Measurements from ENCODE around the gene FBXO31.
A peak's percentile ranks its signal among the peaks of the same experiment; 100 is the strongest.
"Not testable (repeated sequence)": the region's sequence is repeated elsewhere in the genome, so short reads cannot be mapped to it uniquely, and the experiment has no call there.

The FBXO31 gene

DNA sequence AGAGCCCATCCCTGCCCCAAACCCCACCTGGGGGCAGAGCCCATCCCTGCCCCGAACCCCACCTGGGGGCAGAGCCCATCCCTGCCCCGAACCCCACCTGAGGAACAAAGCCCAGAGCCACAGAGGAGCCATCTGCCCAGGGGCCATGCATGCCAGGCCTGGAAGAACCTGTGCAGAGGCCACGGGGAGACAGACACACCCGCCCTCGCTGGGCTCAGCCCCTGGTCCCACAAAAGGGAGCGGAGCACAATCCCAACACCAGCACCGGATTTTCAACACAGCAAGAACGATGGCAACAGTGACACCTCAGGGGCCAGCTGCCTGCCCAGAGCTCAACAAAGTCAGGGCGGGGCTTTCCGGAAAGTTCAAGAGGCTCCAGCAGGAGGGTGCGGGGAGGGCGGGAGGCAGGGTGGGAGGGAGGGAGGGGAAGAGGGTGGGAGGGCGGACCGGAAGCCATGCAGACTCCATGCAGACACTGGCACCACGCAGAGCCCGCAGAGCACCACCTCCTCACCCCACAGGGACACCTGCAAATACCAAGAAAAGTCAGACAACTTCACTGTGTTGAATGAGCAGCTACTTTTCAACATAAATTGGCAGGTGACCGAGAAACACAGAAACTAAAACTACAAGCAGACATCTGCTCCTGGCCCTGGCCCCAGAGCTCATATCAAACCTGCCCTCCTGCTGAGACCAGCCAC, 38.5 kb downstream of the FBXO31 start:
- DNase-seq (ENCODE audit: low read depth in 2 of 3, low spot score in 2 of 3), result peak in 1 of 3 experiments; percentile 24

DNA sequence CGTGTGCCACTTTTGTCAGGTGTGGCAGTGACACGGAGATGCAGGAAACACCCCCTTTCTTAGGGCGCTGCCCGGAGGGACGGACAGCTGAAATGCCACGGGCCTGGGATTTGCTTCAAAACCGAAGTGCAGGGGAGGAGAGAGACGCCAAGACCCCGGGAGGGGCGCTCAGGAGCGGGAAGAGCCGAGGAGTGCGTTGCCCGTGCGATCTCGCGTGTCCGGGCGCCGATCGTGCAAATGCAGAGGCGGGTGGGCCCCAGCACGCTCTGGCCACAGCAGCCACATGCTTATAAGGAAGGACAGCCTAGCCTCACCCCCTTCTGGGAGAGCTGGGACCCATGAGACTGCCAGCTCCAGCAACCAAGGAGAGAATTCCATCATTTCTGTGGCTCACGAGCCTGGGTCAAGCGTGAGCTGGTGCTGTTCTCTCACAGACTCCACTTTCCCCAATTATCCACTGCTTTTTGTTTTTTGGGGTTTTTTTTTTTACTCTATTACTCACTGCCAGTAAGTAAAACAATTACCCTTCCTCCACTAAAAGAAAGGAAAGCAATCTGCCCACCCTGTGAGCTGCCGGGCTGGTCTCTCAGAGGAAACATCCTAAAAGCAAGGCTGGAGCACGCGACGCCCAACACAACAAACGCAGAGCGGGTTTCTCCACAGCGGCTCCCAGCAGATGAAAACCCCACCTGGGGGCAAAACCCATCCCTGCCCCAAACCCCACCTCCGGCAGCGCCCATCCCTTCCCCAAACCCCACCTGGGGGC, 39.2 kb downstream of the FBXO31 start:
- DNase-seq (ENCODE audit: low read depth in 2 of 3, low spot score in 2 of 3), result no peak

DNA sequence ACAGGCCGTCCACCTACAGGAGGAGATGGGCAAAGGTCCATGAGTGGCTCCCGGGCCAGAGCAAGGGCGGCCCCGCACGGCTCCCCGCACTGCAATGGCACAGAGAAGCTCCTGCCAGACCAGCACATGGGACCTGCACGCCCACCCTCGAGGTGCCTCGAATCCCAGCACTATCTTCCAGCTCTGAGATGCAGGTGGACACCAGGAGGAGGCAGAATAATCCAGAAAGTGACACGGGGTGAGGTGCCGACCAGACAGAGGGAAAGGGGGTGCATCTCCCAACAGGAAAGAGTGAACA, 39.9 kb downstream of the FBXO31 start:
- no peak for DNase-seq (ENCODE audit: low read depth in 2 of 3, low spot score in 2 of 3)

DNA sequence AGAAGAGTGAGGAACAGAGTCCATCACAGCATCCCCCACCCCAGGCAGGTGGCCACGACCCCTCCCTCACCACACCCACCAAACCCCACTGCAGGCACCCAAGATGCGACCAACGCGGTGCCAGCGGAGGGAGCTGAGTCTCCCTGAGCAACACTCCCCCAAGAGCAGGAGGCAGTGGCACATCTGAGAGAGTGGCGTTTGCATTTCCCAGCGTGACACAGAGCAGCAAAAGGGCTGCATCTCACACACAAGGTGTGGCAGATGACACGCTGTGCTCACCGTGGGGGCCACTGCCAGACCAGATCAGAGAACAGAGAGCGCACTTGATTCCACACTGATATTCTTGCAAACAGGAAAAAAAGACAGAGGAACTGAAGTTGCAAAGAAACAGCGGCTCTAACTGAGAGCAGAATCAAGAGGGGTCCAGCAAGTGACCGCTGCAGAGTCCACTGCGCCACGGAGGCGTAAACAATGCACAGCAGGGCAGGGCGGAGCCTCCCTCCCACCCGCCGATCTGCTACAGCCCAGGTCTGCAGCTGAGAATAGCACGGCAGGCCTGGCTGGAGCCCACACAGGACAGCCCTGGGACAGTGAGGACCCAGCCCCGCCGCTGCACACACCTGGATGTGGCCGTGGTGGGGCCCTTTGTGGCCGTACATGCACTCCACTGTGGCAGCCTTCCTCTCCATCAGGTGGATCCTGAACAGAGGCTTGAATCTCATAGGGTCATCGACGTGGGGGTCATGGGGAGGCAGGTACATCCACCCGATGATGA, 40.4 kb downstream of the FBXO31 start:
- no peak for DNase-seq (ENCODE audit: low read depth in 2 of 3, low spot score in 2 of 3)

DNA sequence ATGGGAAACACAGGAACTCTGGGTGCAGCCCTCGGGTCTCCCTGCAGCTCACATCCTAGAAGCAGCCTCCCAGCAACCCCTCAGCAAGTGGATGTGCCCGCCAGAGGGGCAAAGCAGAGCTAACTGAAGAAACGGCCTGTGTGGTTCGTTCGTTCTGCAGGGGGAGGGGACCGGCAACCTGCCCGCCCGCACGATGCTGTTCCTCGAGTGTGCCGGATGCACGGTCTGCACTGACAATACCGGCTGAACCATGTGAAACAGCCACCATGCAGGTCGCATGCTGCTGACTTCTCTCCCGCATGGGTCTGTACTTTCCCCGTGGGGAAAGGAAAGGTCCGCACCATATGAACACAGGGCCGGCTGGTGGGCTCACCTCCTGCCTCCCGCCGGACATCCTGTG, 41.1 kb downstream of the FBXO31 start:
- DNase-seq (ENCODE audit: low read depth in 2 of 3, low spot score in 2 of 3), result no peak

DNA sequence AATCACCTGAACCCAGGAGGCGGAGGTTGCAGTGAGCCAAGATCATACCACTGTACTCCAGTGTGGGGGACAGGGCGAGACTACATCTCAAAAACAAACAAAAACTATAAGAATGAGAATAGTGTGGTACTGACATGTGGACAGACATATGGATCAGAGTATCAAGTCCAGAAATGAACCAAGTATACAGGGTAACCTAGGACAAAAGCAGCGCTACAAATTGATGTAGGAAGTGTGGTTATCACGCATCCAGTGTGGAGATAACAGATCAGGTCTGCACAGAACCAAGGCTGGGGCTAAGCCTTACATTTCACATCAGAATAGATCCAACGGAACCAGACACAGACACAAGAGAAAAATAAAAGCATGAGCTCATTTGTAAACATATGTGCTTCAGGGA, 43.4 kb downstream of the FBXO31 start:
- no peak for DNase-seq (ENCODE audit: low read depth in 2 of 3, low spot score in 2 of 3)

DNA sequence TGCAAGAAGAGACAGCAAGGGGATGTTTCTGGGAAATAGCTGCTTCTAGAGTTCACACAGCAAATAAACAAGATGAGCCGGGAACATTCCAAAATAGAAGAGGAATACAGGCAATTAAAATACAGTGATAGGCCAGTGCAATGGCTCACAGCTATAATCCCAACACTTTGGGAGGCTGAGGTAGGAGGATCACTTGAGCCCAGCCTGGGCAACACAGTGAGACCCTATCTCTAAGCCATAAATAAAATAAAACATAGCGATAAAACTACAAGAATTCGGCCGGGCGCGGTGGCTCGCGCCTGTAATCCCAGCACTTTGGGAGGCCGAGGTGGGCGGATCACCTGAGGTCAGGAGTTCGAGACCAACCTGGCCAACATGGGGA, 43.9 kb downstream of the FBXO31 start:
- not testable (repeated sequence) for DNase-seq (ENCODE audit: low read depth in 2 of 3, low spot score in 2 of 3)

DNA sequence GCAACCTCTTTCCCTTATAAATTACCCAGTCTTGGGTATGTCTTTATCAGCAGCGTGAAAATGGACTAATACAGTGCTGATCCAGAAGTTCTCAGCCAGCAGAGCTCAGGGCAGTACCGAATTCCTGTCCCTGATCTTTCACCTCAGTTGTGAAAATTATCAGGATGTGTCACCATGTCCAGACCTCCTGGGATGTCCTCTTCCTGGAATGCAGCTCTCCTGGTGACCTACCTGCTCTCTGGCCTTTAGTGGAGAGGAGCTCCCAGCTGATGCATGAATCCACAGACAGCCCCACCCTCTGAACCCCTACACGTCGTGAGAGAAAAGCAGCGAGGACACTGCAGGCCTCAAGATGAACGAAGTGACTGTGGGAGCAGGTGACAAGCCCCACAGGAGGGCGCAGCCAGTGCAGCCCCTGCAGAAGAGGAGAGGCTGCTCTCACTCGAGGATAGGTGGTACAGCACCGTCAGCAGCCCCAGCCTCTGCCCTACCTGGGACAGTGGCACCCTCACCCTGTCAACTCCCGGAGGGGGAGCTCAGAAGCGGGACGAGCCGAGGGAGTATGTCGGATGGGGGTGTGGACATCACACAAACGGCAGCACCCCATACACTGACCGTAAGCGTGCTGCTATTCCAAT, 44.4 kb downstream of the FBXO31 start:
- DNase-seq (ENCODE audit: low read depth in 2 of 3, low spot score in 2 of 3), result no peak

DNA sequence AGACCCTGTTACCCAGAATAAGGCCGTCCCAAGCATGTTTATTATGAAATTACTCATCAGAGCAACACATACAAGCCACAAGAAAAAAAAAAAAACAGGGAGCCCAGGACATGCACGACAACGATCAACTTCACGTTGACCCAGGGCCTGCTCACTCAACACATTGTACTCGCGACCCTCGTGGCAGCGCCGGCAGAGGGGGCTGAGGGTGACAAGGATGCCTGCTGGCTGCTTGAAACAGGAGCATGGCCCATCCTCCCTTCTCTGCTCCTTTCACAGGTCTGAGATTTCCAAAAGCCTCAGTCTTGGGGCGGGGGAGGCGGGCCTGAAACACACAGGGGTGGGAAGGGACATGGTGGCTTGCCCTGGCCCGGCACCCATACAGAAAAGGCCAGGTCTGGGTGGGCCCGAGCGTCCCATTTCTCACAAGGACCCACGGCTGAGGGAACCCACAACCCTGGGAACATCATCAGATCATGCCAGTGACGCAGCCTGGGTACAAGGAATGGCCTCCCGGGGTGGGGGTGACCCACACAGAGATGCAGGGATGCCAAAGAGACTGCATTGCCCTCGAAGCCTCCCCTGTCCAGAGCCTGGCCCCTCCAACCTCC, 45.3 kb downstream of the FBXO31 start:
- no peak for DNase-seq (ENCODE audit: low read depth in 2 of 3, low spot score in 2 of 3)

DNA sequence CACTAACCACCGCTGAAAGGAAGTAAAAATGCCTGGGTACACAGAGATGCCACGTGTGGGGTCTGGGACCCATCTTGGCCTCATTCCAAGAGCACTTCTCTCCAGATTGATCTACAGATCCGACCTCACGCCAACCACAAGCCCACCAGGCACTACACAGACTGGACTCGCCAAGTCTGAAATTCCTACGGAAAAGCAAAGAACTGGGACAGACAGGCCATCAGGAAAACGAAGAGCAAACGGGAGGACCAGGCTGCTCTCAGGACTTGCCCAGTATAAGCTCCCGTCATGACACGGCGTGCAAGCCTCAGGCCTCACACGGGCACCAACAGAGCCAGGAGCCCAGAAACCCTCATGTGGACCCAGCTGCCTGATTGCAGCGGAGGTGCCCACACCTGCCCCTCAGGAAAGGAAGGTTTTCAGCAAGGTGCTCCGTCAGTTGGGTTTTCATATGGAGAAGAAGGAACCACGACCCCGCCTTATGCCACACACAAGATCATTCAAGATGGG, 46.3 kb downstream of the FBXO31 start:
- DNase-seq (ENCODE audit: low read depth in 2 of 3, low spot score in 2 of 3), result no peak

DNA sequence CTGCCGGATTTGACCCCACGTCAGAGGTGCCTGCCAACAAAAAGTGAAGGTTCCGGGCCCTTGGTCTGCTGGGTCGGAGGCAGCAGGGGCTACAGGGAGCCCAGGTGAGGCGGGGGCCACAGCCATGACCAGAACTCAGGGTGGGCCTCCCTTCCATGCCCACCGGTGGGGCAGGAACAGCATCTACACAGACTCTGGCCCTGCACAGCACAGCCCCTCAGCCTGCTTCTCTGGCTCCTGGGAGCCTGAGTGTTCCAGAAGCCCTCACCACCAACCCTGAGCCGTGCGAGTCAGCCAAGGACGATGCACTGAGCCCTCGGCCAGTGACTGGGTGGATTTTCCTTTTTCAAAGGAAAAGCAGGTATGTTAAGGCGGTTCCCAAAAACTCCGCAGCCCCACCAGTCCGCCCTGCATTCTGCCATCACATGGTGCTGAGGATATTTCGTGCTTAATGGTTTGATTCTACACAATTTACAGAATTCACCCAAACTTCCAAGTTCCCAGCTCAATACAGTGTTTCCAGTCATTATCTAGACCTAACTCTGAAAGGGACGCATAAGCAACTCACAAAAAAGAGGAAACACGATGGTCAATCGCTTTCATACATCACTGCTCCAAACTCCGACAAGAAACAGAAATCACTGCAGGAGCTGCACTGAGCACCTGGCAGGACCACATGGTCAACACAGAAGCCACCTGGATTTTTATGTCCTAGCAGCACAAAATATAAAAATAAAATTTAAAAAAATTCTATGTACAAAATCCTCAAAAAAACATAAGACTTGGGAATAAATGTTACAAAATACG, 46.9 kb downstream of the FBXO31 start:
- no peak for DNase-seq (ENCODE audit: low read depth in 2 of 3, low spot score in 2 of 3)

DNA sequence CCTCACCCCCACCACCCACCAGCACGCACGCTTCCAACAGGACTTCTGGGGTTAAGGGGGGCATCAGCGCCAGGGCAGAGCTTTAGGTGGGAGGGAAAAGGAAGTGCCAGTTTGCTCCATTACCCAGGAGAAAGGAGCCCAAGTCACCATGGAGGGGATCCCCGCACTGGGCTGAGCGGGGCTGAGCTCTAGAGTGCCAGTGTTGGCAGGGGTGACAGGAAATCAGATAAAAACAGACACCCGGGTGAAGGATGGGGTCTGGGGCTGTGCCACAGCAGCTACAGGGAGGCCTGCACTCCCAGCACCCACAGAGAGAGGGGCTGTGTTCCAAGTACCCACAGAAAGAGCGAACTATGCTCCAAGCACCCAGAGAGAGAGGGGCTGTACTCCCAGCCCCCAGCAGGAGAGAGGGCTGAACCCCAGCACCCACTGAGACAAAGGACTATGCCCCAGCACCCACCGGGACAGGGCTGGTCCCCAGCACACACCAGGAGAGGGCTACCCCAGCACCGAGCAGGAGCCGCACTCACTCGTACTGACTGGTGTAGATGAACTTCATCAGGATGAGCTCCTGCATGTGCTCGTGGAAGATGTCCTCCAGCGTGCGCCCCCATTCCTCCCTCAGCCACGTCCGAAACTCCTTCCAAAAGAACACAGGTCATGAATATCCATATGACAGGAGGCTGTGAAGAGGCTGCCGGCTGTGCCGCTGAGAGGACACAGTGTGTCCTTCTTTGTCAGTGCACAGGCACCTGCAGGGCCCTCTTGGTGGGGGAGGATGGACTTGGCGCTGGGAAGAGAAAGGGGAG, 47.7 kb downstream of the FBXO31 start:
- DNase-seq (ENCODE audit: low read depth in 2 of 3, low spot score in 2 of 3), result no peak

DNA sequence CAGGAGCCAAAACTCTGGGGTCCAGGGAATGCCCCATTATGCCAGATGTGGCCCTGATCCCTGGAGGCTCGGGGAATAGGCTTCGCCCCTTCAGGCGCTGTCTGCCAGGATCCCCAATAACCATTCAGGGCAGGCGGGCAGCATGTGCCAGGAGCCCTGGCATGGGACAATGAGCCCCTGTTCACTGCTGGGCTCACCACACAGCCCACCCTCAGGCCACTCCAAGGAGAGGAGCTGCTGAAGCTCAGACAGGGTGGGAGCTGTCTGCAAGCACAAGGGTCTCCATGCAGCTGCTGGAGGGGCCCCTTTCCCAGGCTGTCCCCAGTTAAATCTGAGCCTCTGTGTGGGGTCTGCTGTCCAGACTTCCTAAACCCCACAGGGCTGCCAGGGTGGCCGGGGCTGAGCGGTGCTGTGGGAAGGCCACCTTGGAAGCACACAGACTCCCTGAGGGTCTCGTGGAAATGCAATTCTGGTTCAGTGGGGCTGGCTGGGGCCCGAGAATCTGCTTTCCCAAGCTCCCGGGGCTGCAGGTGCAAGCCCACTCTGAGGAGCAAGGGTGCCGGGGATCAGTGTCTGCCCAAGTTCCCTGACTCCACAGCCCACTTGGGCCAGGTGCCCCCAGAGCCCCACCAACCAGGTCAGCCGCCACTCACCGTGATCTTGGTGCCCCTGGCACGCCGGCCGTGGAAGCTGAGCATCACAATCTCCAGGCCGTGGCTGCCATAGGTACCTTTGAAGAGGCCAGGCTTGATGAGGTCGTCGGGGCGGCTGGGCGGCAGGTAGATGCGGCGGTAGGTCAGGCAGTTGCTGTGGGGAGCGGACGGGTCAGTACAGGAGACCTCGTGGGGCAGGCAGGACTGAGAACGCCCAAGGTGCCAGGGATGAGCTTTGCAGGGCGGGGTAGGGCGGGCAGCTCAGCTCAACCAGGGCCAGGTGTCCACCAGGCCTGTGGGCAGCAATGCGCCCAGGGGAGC, 48.6 kb downstream of the FBXO31 start:
- no peak for DNase-seq (ENCODE audit: low read depth in 2 of 3, low spot score in 2 of 3)

DNA sequence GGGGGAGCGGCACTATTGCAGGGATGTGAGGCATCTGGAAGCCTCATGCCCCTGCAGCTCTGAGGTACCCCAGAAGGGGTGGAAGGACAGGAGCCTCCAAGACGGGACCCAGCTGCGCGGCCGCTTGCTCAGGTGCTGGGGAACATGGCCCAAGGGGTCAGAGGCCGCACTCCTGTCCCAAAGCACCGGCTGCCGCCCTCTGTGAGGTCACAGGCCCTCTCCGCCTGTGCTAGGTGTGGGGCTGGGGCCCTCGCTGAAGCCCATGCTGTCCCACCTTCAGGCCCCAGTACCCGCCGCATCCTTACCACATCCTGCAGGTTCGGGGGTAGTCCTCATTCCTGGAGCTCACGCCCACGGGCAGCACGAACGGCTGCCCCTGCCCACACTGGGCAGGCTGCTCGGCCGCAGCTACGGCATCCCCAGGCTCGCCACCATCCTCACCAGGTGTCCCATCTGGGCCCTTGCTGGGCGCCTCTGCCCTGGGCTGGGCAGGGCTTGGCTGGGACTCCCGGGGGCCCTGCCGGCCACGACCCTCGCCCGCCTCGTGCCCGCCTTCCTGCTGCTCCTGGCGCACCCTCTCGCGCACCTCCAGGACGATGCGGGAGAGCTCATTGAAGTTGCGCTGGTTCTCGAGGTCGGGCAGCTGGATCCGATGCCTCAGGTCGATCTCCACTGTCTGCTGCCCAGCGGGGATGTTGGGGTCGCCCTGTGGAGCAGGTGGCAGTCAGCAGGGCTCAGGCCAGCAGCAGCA, 49.8 kb downstream of the FBXO31 start:
- no peak for DNase-seq (ENCODE audit: low read depth in 2 of 3, low spot score in 2 of 3)

DNA sequence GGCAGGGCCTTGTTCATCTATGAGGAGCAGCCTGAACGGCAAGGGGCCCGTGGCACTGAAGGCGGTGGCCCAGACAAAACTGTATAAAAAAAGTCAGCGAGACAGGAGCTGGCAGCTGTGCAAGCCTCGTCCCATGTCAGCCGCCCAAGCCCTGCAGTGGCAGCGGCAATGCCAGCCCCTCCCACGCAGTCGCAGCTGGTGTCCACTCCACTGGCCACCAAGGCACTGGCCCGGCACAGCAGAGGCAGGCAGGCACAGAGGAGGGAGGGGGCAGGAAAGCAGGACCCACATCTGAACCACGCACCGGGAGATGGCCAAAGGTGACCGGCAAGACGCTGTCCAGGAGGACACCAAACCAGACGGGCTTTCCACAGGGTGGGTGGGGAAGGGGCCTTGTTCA, 50.5 kb downstream of the FBXO31 start:
- DNase-seq (ENCODE audit: low read depth in 2 of 3, low spot score in 2 of 3), result no peak

DNA sequence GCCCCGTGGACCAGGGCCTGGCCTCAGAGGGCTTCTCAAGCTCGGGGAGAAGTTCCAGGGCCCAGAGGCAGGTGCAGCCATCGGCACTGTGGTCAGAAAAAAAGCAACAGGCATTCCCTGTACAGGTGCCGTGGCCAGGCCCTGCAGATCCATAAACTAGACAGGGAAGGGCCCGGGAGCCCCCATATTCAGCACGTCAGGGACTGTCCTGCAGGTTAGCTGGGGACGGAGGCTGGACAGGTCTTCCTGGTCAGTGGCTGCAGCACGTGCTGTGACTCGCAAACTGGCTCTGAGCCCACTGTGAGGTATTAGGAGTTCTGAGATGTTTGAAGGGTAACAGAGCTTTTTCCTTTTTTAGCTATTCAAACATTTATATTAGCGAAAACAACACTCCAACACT, 51.4 kb downstream of the FBXO31 start:
- no peak for DNase-seq (ENCODE audit: low read depth in 2 of 3, low spot score in 2 of 3)

DNA sequence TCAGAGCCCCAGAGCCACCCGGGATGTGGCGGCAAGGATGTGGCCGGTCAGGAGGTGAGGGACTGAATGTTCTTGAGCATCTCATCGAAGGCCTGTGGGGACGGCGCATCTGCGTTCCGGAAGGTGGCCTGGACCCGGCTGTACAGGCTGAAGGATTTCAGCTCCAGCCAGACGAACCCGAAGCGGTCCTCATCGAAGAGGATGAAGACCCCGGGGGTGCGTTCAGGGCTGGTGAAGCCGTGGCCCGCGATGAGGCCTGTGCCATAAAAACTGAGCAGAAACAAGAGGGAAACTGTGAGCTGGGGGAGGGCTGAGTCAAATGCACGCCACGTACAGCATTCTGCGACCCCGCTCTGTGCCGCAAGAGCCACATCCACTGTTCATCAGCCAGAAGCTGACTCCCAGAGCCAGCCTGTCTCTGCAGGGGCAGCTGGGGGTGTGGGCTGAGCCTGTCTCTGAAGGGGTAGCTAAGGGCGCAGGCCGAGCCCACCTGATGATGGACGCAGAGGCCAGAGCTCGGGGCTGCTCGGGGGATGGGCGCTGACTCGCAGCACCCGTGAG, 52.3 kb downstream of the FBXO31 start:
- DNase-seq (ENCODE audit: low read depth in 2 of 3, low spot score in 2 of 3), result no peak

All from activated CD8-positive, alpha-beta memory T cell treated with anti-CD3 and anti-CD28 coated beads for 48 hours (primary cell).